Measurements from ENCODE around the gene TMCO1.
"Not testable (repeated sequence)": the region's sequence is repeated elsewhere in the genome, so short reads cannot be mapped to it uniquely, and the experiment has no call there.

Gene TMCO1

DNA sequence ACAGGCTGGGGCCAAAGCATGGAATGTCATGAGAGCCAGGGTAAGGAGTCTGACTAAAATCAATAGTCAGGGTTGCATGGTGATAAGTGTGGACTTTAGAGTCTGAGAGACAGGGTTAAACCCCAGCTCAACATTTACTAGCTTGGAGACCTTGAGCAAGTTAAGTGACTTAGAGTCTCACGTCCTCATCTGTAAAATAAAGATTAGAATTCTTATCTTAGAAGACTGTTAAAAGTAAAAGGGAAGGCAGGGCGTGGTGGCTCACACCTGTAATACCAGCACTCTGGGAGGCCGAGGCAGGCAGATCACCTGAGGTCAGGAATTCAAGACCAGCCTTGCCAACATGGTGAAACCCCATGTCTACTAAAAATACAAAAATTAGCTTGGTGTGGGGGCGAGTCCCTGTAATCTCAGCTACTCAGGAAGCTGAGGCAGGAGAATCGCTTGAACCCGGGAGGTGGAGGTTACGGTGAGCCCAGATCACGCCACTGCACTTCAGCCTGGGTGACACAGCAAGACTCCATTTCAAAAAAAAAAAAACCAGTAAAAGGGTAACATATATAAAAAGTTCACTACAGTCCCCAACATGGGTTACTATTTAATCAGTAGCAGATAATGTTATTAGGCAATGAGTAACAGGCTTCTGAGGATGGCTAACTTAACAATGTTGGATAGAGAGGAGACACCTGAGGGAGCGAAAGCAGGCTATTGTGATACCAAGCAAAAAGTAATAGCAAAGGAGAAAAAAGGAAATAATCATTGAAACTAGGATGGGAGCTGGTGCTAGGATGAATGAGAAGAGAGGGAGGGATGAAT lies 20.8 kb downstream of the TMCO1 start:
- DNase-seq (ENCODE audit: low read depth, low spot score), result no peak

- DNase-seq (ENCODE audit: low read depth, low spot score), result not testable (repeated sequence)
Measured at GRCh38 chr1:165744913-165745312, 23.8 kb downstream of the TMCO1 start.

DNA sequence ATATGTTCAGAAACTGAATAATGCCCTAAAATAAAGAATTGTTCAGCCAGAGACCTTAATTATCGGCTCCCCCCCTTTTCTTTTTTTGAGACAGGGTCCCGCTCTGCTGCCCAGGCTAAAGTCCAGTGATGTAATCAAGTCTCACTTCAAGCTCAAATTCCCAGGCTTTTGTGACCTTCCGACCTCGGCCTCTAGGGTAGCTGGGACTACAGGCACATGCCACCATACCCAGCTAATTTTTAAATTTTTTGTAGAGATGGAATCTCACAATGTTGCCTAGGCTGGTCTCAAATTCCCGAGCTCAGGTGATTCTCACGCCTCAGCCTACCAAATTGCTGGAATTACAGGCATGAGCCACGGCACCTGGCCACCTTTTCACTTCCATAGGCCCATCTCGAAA lies 26.5 kb downstream of the TMCO1 start:
- no peak for DNase-seq (ENCODE audit: low read depth, low spot score)

DNA sequence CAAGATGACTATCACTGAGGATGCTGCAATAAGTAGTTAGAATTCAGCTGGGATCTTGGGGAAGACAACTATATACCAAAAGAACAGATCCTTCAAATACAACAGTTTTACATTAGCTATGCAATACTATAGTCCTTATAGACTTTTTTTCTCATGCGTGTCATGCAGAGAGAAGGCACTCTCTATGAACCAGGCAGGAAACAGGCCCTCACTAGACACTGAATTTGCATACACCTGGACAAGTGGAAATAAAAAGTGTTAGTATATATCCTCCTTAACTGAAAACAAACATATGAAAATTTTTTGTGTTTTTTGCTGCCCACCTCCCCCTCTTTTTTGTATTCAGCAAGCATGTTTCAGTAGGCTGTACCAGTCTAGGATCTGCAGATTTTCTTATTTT lies 29.9 kb downstream of the TMCO1 start:
- DNase-seq (ENCODE audit: low read depth, low spot score), result no peak

GRCh38 chr1:165737196-165737595 lies 31.5 kb downstream of the TMCO1 start:
- DNase-seq (ENCODE audit: low read depth, low spot score), result no peak

- DNase-seq (ENCODE audit: low read depth, low spot score), result no peak
Measured at GRCh38 chr1:165734906-165735305, 33.8 kb downstream of the TMCO1 start.

DNA sequence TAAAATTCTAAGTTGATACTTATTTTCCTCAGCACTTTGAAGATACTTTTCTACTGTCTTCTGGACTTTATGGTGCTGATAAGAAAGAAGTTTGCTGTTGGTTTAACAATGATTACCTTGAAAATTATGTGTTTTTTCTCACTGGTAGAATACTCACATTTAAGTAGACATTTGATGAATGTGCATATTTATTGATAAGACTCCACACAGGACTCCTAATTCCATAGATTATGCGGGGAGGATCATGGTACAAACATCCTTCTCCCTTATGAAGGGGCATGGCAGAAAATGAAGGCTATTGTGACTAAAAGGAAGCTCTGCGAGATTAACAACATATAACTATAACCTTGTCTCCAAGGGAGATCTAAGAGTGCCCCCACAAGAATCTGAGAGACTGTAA lies 41.8 kb downstream of the TMCO1 start:
- DNase-seq (ENCODE audit: low read depth, low spot score), result no peak

DNA sequence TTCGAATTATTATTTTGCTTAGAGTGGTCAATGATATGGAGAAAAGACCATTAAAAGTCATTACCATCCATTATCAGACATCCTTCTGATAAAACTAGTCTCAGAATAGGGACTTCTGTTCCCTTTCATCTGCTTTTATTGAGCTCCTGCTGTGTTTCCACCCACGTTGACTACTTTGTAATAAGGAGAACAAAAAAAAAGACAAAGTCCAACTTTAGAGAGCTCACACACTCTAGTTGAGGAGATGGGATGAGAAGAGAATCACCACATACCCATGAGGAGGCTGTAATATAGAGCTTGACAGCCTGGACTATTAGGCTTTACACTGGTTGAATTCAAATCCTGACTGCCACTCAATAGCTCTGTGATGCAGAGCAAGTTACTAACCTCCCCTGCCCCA lies 42.5 kb downstream of the TMCO1 start:
- DNase-seq (ENCODE audit: low read depth, low spot score), result no peak

GRCh38 chr1:165717918-165718515 lies 50.7 kb downstream of the TMCO1 start:
- peak; percentile 74 for DNase-seq (ENCODE audit: low read depth, low spot score)

DNA sequence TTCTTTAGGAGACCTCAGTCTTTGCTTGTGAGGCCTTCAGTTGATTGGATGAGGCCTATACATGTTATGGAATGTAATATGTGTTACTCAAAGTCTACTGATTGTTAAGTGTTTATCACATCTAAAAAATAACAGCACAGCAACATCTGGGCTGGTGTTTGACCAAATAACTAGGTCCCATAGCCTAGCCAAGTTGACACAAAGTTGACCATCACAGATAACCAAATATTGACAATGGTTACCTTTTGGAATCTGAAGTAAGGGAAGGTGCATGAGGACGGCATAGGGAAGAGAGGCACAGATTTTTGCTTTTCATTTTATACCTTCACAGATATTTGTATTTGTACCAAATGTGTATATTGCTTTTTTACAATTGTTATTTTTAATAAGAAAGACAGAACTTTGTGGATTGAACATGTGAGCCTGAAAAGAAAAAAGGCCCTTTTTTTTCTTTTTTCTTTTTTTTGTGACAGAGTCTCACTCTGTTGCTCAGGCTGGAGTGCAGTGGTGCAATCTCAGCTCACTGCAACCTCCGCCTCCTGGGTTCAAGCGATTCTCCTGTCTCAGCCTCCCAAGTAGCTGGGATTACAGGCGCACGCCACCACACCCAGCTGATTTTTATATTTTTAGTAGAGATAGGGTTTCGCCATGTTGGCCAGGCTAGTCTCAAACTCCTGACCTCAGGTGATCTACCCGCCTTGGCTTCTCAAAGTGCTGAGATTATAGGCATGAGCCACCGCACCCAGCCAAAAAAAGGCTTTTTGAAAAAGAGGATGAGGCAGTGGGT lies 52.2 kb downstream of the TMCO1 start:
- not testable (repeated sequence) for DNase-seq (ENCODE audit: low read depth, low spot score)

- DNase-seq (ENCODE audit: low read depth, low spot score), result no peak
Measured at GRCh38 chr1:165712764-165713163, 55.9 kb downstream of the TMCO1 start.

- DNase-seq (ENCODE audit: low read depth, low spot score), result no peak
Measured at GRCh38 chr1:165707984-165708706, 60.5 kb downstream of the TMCO1 start.

DNA sequence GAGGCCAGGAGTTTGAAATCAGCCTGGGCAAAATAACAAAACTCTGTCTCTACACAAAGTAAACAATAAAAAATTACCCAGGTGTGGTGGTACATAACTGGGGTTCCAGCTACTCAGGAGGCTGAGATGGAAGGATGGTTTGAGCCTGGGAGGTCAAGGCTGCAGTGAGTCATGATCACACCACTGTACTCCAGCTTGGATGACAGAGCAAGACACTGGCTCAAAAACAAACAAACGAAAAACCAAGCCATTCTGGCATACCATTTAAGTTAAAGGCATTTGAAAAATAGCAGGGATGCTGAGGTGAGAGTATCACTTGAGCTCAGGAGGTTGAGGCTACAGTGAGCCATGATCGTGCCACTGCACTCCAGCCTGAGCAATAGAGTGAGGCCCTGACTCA lies 65.0 kb downstream of the TMCO1 start:
- no peak for DNase-seq (ENCODE audit: low read depth, low spot score)

DNA sequence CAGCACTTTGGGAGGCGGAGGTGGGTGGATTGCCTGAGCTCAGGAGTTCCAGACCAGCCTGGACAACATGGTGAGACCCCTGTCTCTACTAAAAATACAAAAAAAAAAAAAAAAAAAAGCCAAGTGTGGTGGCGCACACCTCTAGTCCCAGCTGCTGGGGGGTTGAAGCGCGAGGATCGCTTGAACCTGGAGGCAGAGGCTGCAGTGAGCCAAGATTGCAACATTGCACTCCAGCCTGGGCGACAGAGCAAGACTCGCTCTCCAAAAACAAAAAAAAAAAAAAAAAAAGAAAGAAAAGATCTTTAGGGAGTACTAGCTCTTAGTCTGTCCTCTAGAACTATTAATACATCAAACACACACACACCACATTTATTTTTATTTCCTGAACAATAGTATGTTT lies 66.7 kb downstream of the TMCO1 start:
- not testable (repeated sequence) for DNase-seq (ENCODE audit: low read depth, low spot score)

DNA sequence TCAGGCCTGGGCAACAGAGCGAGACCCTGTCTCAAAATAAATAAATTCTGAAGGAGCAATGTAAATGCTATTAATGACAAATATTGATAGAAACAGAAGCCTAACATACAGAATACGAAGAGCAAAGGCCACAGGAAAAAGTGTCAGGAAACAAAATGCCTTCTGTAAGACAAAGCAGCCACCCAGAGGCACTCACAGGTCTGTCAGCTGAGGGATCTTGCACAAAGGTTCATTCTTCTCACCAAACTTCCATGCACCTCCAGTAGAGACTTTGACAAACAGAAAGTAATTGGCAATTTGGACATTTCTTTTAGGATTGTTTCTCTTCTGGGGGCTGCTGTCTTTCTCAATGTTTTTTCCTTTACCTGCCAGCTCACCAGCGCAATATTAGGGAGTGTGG lies 69.1 kb downstream of the TMCO1 start:
- no peak for DNase-seq (ENCODE audit: low read depth, low spot score)

GRCh38 chr1:165698761-165699052 lies 70.0 kb downstream of the TMCO1 start:
- no peak for DNase-seq (ENCODE audit: low read depth, low spot score)

DNA sequence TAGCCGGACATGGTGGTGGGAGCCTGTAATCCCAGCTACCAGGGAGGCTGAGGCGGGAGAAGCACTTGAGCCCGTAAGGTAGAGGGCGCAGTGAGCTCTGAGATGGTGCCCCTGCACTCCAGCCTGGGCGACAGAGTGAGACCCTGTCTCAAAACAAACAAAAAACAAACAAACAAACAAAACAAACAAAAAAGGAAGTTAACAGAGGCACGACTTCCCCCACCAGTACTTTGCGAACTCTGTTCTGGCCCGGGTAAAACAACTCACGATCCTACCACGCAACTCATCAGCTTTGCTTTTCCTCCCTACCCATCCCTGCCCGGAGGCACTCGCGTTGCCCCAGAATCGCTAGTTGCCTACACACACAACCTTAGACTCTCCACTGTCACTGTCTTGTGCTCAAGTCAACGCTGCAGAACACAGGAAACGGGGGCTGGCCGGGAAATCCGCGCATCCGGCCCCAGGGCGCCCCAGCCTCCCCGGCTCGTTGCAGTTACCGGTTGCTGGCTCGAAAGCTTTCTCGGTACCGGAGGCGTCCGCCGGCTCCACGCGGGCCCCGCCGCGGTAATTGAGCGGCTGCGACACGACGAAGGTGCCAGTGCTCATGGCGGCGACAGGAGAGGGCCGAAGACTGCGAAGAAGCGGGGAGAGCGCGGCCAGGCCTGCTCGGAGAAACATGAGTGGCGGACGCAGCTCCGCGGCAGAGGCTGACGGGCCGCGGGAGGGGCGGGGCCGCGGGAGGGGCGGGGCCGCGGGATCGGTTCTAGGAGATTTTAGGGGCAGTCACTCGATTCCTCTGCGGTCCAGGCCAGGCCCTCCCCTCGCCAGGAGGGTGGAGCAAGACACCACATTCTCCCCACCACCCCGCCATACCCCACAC lies 70.5 kb downstream of the TMCO1 start, which contains the start of gene ALDH9A1:
Gene ALDH9A1 (minus strand): TSS at position 682 of the 880 bp plus-strand sequence. CDS start 4 bp downstream, at position 678.
- DNase-seq (ENCODE audit: low read depth, low spot score), result peak; percentile 91

DNA sequence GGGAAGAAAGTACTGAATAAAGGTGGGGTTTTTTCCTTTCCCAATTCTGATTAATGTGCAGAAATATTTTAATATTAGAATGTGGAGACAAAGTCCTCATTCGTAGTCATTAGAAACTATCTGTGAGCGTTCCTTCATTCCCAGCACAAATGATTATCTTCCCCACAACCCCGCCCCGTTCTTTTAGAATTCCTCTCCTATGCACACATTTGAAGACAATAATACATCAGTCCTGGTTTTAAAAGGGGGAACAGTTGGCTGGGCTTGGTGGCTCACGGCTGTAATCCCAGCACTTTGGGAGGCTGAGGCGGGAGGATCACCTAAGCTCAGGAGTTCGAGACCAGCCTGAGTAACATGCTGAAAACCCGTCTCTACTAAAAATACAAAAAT lies 71.2 kb downstream of the TMCO1 start:
- DNase-seq (ENCODE audit: low read depth, low spot score), result no peak

DNA sequence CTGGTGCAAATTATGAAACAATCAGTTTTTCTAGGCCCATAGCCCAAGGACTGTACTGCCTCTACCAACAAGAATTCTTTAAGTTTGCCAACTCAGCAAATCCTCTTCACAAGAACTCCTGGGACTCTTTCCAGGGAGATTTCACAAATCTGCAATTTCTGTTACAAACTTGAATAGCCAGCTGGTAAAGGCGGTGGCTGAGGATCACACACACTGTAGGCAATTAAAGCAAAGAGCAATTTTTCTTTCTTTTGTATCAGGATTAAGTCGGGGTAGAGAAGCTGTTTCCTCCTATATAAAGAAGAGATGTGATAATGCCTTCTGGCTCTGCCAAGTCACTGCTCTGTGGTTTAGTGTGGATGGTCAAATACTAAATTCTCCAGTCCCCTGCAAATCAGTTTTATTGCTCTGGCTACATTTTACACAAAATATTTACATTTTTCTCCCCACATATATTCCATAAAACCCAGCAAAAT lies 72.0 kb downstream of the TMCO1 start:
- DNase-seq (ENCODE audit: low read depth, low spot score), result peak; percentile 86

GRCh38 chr1:165695031-165695430 lies 73.6 kb downstream of the TMCO1 start:
- no peak for DNase-seq (ENCODE audit: low read depth, low spot score)

GRCh38 chr1:165688046-165688445 lies 80.6 kb downstream of the TMCO1 start:
- no peak for DNase-seq (ENCODE audit: low read depth, low spot score)

Data from astrocyte of the hippocampus (primary cell).